Caco-2 (cell line): ENCODE measurements around the gene TBRG1. TPM values are rescaled to one million over a fixed set of nuclear protein-coding genes. Genes with fewer than 3 reads are reported as not detected.

Experiments
- BruUV-seq: library from RNA; stranded (reverse); fragments of 400-500 nt; replicated peaks from 2 replicates; lab custom pipeline; 2021; lab: Mats Ljungman, UMichigan
- CTCF ChIA-PET: fragments of 300-600 bp; sonication (Branson Sonifier 250); formaldehyde crosslinking; loops from one replicate; lab custom pipeline; 2022; ENCODE audit warnings: antibody characterized with exemption; lab: Charles Lee
- POLR2A ChIA-PET: fragments of 300-600 bp; sonication (Branson Sonifier 250); formaldehyde crosslinking; loops from one replicate; lab custom pipeline; 2022; ENCODE audit warnings: antibody characterized with exemption; lab: Charles Lee
- DNase-seq, 2 experiments: peaks; one replicate each; pipeline versions ENCODE4 v3.0.0 to v3.0.0-alpha.2; 2020 to 2022
- H3K27me3 ChIP-seq: replicated peaks from 2 replicates; pipeline ENCODE4 v1.6.0; 2011; ENCODE audit warnings: low read length; ENCODE audit not compliant: control insufficient read depth, insufficient read depth
- H3K36me3 ChIP-seq: 2 replicates; pipeline ENCODE4 v1.5.1; 2011; ENCODE audit warnings: low read length; ENCODE audit not compliant: control insufficient read depth, insufficient read depth
- H3K4me1 ChIP-seq: fragments of 250-450 bp; sonication (Bioruptor Pico); 2 replicates; pipeline ENCODE4 v1.5.1; 2020; ENCODE audit warnings: mild to moderate bottlenecking
- H3K4me3 ChIP-seq: 2 replicates; pipeline ENCODE4 v1.5.1; 2011; ENCODE audit warnings: low read depth, mild to moderate bottlenecking, control low read depth, low read length
- H3K9me3 ChIP-seq: fragments of 250-450 bp; sonication (Bioruptor Pico); 2 replicates; pipeline ENCODE4 v1.5.1; 2020; ENCODE audit warnings: mild to moderate bottlenecking, moderate library complexity
- H3K27ac Mint-ChIP-seq: one replicate; pipeline ENCODE4 v1.8.0; 2022; ENCODE audit warnings: mixed read lengths; ENCODE audit not compliant: unreplicated experiment
- H3K27me3 Mint-ChIP-seq: one replicate; pipeline ENCODE4 v1.8.0; 2022; ENCODE audit warnings: mixed read lengths; ENCODE audit not compliant: insufficient read depth, unreplicated experiment
- H3K36me3 Mint-ChIP-seq: one replicate; pipeline ENCODE4 v1.8.0; 2022; ENCODE audit warnings: mild to moderate bottlenecking, mixed read lengths; ENCODE audit not compliant: insufficient read depth, unreplicated experiment
- H3K4me1 Mint-ChIP-seq: one replicate; pipeline ENCODE4 v1.8.0; 2022; ENCODE audit warnings: low read depth, mixed read lengths; ENCODE audit not compliant: unreplicated experiment
- H3K4me3 Mint-ChIP-seq: one replicate; pipeline ENCODE4 v1.8.0; 2022; ENCODE audit warnings: mild to moderate bottlenecking, moderate library complexity, mixed read lengths; ENCODE audit not compliant: unreplicated experiment
- H3K9me3 Mint-ChIP-seq: one replicate; pipeline ENCODE4 v1.8.0; 2022; ENCODE audit warnings: mixed read lengths; ENCODE audit not compliant: unreplicated experiment
- intact Hi-C: fragments of 100-400 bp; cut with micrococcal nuclease; formaldehyde crosslinking; loops from one replicate; pipeline ENCODE4 v1.10.0; 2022; ENCODE audit not compliant: unreplicated experiment
- total RNA-seq: library from RNA; stranded (reverse); gene quantifications from 2 replicates; pipeline ENCODE4 v1.2.3, GENCODE V29; 2022
- TF ChIP-seq, protein P1 (sequence below), 2 experiments: fragments of 200-600 bp in 1 of 2; IDR thresholded peaks; 1 replicate in 1 of 2; 2 replicates in 1 of 2; pipeline versions ENCODE4 v1.5.1 to v1.8.0; 2011 to 2022; ENCODE audit warnings: antibody characterized with exemption in 1 of 2, control low read depth in 1 of 2, inconsistent platforms in 1 of 2, low read depth in 1 of 2, low read length in 1 of 2, mild to moderate bottlenecking in 1 of 2, moderate library complexity in 1 of 2; ENCODE audit not compliant: insufficient read depth in 1 of 2, severe bottlenecking in 1 of 2, unreplicated experiment in 1 of 2

TBRG1 gene
- total RNA-seq, 1 experiment from 2014 or later, result 71.5 TPM

DNA sequence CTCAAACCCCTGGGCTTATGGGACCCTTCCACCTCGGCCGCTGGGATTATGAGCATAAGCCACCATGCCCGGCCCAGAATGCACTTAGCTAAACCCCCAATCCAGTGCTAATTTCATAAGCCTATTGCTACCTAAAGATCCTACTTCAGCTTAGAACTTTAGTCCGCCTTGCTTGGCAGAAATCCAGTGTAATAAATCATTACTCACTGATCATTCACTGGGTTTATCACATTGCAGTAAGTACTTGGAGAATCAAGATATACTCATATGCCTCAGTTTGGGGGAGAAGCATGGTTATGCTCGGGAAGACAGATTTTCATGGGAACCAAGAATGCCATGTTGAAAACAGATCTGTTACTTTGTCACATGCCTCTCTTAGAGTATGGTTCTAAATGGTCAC lies 3.8 kb upstream of the TBRG1 start:
- Histone ChIP-seq H3K36me3 (no peaks in the 10 kb centered on the region), H3K9me3 (no peaks in the 10 kb centered on the region), H3K4me1 (peaks cover 25% of the 10 kb centered on the region), H3K4me3 (no peak overlapping the region), H3K27me3 (no peaks in the 10 kb centered on the region)
- DNase-seq, result no peak
- CTCF ChIA-PET, result interaction anchor here (0.7 kb wide), 1 partner anchor 1257 kb away, joined by 3 read pairs; no protein-coding TSS in a partner anchor
- Mint-ChIP-seq H3K4me3 (no peak overlapping the region), H3K36me3 (peaks cover 16% of the 10 kb centered on the region), H3K9me3 (peaks cover 11% of the 10 kb centered on the region), H3K4me1 (peaks cover 43% of the 10 kb centered on the region), H3K27me3 (peaks cover under 1% of the 10 kb centered on the region), H3K27ac (no peak overlapping the region)
- POLR2A ChIA-PET, result interaction anchor here (0.5 kb wide), 1 partner anchor 1565 kb away, joined by 4 read pairs; no protein-coding TSS in a partner anchor
- intact Hi-C loops, result no loop called here
- TF ChIP-seq, protein P1, sequence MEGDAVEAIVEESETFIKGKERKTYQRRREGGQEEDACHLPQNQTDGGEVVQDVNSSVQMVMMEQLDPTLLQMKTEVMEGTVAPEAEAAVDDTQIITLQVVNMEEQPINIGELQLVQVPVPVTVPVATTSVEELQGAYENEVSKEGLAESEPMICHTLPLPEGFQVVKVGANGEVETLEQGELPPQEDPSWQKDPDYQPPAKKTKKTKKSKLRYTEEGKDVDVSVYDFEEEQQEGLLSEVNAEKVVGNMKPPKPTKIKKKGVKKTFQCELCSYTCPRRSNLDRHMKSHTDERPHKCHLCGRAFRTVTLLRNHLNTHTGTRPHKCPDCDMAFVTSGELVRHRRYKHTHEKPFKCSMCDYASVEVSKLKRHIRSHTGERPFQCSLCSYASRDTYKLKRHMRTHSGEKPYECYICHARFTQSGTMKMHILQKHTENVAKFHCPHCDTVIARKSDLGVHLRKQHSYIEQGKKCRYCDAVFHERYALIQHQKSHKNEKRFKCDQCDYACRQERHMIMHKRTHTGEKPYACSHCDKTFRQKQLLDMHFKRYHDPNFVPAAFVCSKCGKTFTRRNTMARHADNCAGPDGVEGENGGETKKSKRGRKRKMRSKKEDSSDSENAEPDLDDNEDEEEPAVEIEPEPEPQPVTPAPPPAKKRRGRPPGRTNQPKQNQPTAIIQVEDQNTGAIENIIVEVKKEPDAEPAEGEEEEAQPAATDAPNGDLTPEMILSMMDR (IDR thresholded peaks at IDR 0.05; ENCODE audit: insufficient read depth in 1 of 2, low read depth in 1 of 2, low read length in 1 of 2, severe bottlenecking in 1 of 2, unreplicated experiment in 1 of 2), result no peak
- no TSS peak for BruUV-seq

DNA sequence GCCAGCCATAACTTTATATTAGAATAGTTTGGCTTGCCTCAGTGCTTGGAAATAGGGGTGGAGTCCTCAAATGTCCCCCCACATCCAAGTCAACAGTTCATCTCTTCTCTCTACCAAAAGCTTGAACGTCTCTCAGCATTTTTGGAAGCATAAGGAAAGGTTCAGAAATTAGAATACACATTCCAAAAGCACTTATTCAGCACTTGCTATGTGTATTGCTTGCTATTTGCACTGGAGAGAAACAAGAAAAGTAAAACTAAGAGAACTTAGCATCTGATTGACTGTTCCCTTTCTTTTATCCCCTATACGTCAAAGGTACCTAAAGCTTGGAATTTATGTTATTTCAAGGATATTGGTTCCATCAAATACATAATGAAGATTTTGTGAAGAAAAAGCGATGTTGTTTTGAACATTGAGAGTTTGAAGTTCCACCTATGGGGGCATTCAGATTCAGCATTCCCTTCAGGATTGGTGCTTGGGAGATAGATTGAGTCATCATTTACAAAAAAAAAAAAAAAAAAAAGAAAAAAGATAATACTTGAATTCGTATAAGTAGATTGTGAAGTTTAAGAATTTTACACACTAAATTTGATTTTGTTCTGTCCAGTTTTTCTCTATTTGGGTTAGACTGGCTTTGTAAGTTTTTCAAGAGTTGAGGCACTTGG lies 1.3 kb downstream of the TBRG1 start:
- no TSS peak for BruUV-seq
- H3K36me3 Mint-ChIP-seq, result peaks cover 49% of the 10 kb centered on the region
- intact Hi-C loops, result no loop called here
- H3K27ac Mint-ChIP-seq, result peak overlapping the region; percentile 98
- H3K27me3 ChIP-seq, result no peaks in the 10 kb centered on the region
- ChIA-PET CTCF (interaction anchor here (0.6 to 1.5 kb wide), 2 partner anchors 8 to 85 kb away, joined by 3 to 7 read pairs; no protein-coding TSS in a partner anchor), POLR2A (interaction anchor here (0.6 to 1.7 kb wide), 2 partner anchors 123 to 968 kb away, joined by 3 to 7 read pairs; no protein-coding TSS in a partner anchor)
- H3K9me3 ChIP-seq, result no peaks in the 10 kb centered on the region
- peaks cover 11% of the 10 kb centered on the region for H3K9me3 Mint-ChIP-seq
- H3K36me3 ChIP-seq, result peaks cover 10% of the 10 kb centered on the region
- peaks cover 31% of the 10 kb centered on the region for H3K4me1 Mint-ChIP-seq
- H3K4me3 Mint-ChIP-seq, result peak overlapping the region; percentile 99
- DNase-seq, result no peak
- TF ChIP-seq, protein P1 (IDR thresholded peaks at IDR 0.05; ENCODE audit: insufficient read depth in 1 of 2, low read depth in 1 of 2, low read length in 1 of 2, severe bottlenecking in 1 of 2, unreplicated experiment in 1 of 2), result no peak
- H3K4me1 ChIP-seq, result peaks cover 24% of the 10 kb centered on the region
- no peaks in the 10 kb centered on the region for H3K27me3 Mint-ChIP-seq
- peak overlapping the region; percentile 80 for H3K4me3 ChIP-seq

DNA sequence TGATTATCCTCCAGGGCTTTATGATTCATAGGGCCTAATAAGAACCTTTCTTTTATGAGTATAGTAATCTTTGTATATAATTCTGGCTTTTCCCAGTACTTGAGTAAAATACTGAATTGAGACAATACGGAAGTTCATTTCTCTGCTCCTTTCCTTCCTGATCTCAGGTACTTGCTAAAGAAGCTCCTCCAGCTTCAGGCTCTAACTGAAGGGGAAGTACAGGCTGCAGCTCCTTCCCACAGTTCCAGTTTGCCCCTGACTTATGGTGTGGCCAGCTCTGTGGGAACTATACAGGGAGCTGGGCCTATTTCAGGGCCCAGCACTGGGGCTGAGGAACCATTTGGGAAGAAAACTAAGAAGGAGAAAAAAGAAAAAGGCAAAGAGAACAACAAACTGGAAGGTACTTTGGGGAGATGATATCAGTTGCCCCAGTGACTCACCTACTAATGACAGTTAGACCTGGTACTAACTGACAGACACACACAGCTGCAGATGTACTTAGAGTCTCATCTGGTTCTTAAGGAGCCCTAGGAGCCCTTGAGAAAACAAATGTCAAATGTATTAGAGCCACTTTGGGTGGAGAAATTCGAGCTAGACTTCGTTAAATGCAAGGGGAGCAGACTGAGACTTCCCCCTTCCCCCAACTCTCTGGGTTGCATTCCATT lies 3.0 kb downstream of the TBRG1 start:
- CTCF ChIA-PET, result no interaction called here
- H3K36me3 Mint-ChIP-seq, result peaks cover 60% of the 10 kb centered on the region
- H3K9me3 Mint-ChIP-seq, result no peaks in the 10 kb centered on the region
- H3K4me3 Mint-ChIP-seq, result no peak overlapping the region
- Histone ChIP-seq H3K36me3 (peaks cover 10% of the 10 kb centered on the region), H3K9me3 (no peaks in the 10 kb centered on the region), H3K4me1 (peaks cover 14% of the 10 kb centered on the region), H3K4me3 (no peak overlapping the region), H3K27me3 (no peaks in the 10 kb centered on the region)
- POLR2A ChIA-PET, result no interaction called here
- BruUV-seq, result no TSS peak
- H3K27me3 Mint-ChIP-seq, result no peaks in the 10 kb centered on the region
- DNase-seq, result no peak
- H3K27ac Mint-ChIP-seq, result peak overlapping the region; percentile 45
- intact Hi-C loops, result no loop called here
- TF ChIP-seq, protein P1 (IDR thresholded peaks at IDR 0.05; ENCODE audit: insufficient read depth in 1 of 2, low read depth in 1 of 2, low read length in 1 of 2, severe bottlenecking in 1 of 2, unreplicated experiment in 1 of 2), result no peak
- H3K4me1 Mint-ChIP-seq, result peaks cover 18% of the 10 kb centered on the region
